ENCODE results near the gene RELCH. TPM values are rescaled to one million over a fixed set of nuclear protein-coding genes. Genes with fewer than 3 reads are reported as not detected.

RELCH gene
- total and polyA plus RNA-seq, 10 of the 15 experiments (the other 5 are each of a cell fraction or from before 2014, with no cell fraction given), result 3.1 to 23.6 (median 14.5) TPM

GRCh38 chr18:62186774-62187542, at the start of gene RELCH, which contains the start of gene PIGN (continued):
- TF ChIP-seq SMC3 (IDR thresholded peaks at IDR 0.05; ENCODE audit: borderline replicate concordance, low read length) (no peak), SIX5 (IDR thresholded peaks at IDR 0.05; ENCODE audit: low read depth, low read length, severe bottlenecking) (no peak), PAX5 (IDR thresholded peaks at IDR 0.05; ENCODE audit: borderline replicate concordance, low read depth, low read length) (peak; percentile 20; the same call in 1 of the 2 replicates), CEBPB (IDR thresholded peaks at IDR 0.05; ENCODE audit: borderline replicate concordance in 1 of 2, low read depth in 2 of 2, low read length in 2 of 2) (no peak), FOXM1 (IDR thresholded peaks at IDR 0.05; ENCODE audit: low read depth, low read length) (no peak), BCL11A (IDR thresholded peaks at IDR 0.05; ENCODE audit: low read depth, low read length) (no peak), MYB (IDR thresholded peaks at IDR 0.05; ENCODE audit: borderline replicate concordance, low read depth, low read length) (no peak), RAD51 (IDR thresholded peaks at IDR 0.05) (no peak), STAT3 (IDR thresholded peaks at IDR 0.05; ENCODE audit: low read depth, low read length) (no peak), CREM (IDR thresholded peaks at IDR 0.05; ENCODE audit: low read depth) (peak; percentile 26; the same call in 1 of the 2 replicates), MEF2A (IDR thresholded peaks at IDR 0.05; ENCODE audit: insufficient read depth, low read depth, low read length) (no peak)
- TF ChIP-seq, protein P1, sequence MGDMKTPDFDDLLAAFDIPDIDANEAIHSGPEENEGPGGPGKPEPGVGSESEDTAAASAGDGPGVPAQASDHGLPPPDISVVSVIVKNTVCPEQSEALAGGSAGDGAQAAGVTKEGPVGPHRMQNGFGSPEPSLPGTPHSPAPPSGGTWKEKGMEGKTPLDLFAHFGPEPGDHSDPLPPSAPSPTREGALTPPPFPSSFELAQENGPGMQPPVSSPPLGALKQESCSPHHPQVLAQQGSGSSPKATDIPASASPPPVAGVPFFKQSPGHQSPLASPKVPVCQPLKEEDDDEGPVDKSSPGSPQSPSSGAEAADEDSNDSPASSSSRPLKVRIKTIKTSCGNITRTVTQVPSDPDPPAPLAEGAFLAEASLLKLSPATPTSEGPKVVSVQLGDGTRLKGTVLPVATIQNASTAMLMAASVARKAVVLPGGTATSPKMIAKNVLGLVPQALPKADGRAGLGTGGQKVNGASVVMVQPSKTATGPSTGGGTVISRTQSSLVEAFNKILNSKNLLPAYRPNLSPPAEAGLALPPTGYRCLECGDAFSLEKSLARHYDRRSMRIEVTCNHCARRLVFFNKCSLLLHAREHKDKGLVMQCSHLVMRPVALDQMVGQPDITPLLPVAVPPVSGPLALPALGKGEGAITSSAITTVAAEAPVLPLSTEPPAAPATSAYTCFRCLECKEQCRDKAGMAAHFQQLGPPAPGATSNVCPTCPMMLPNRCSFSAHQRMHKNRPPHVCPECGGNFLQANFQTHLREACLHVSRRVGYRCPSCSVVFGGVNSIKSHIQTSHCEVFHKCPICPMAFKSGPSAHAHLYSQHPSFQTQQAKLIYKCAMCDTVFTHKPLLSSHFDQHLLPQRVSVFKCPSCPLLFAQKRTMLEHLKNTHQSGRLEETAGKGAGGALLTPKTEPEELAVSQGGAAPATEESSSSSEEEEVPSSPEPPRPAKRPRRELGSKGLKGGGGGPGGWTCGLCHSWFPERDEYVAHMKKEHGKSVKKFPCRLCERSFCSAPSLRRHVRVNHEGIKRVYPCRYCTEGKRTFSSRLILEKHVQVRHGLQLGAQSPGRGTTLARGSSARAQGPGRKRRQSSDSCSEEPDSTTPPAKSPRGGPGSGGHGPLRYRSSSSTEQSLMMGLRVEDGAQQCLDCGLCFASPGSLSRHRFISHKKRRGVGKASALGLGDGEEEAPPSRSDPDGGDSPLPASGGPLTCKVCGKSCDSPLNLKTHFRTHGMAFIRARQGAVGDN (IDR thresholded peaks at IDR 0.05), result no peak
